ENCODE data around the gene LRRC34. TPM values are rescaled to one million over a fixed set of nuclear protein-coding genes. Genes with fewer than 3 reads are reported as not detected.

LRRC34 gene, protein sequence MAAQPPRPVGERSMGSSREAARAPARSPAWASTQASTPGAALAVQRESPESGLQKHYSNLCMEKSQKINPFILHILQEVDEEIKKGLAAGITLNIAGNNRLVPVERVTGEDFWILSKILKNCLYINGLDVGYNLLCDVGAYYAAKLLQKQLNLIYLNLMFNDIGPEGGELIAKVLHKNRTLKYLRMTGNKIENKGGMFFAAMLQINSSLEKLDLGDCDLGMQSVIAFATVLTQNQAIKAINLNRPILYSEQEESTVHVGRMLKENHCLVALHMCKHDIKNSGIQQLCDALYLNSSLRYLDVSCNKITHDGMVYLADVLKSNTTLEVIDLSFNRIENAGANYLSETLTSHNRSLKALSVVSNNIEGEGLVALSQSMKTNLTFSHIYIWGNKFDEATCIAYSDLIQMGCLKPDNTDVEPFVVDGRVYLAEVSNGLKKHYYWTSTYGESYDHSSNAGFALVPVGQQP
- 2.4 and 3.1 TPM in 2 replicates for total RNA-seq

GRCh38 chr3:169812332-169813235, at the start of gene LRRC34, which contains the start of gene LRRIQ4:
LRRC34 (minus strand) TSS chr3:169812904; CDS start chr3:169812548, 356 bp downstream.
LRRIQ4 (plus strand) TSS chr3:169812870; CDS start chr3:169821922, 9,052 bp downstream.

DNA sequence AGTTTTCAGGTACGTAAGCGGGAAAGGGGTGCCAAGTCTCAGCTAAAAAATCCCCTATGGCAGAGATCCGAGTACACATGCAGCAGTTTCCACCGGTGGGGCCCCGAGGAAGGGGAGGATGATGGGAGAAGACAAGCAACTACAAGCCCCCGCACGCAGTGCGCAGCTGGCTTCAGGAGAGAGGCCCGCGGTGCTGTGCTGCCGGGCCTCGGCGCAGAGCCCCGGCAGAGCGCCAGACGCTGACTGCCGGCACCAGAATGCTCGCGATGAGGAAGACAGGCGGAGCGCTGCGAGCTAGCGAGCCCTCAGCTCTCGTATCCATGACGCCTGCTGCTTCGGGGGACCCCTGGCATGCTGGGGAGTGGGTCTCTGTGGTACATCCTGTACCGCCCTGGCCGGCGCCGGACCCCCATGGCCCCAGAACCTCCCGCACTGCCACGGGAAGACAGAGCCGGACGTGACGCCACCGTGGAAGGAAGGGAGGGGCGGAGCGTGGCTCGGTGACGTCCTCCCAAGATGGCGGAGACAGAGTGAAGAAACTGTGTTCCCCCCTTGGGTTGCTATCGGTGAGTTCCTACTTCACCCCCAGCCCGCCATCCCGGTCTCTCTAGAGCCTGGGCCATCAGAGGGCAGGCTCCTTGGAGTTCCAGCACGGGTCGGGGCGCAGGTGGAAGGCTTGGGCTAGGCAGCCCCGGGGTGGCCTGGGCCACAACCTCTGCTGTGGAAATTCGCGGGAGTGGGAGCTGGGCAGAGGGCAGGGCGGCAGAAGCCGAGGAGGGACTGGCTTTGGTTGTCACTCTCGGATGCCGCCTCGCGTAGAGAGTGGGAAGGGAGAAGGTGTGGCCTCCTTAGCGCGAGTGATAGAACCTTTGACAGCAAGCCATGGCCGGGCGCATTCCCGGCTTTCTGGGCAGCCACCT, 39.5 kb downstream of the LRRC34 start, which contains the start of gene MYNN:
TSS of gene MYNN (plus strand) at position 500 of the 920 bp plus-strand sequence. CDS start 900 bp downstream, outside the sequence.

GRCh38 chr3:169769287-169770181, 43.2 kb downstream of the LRRC34 start, which contains the start of gene ACTRT3:
ACTRT3 (minus strand) TSS chr3:169769561; CDS start chr3:169769520, 41 bp downstream.

GRCh38 chr3:169764882-169765612, 47.7 kb downstream of the LRRC34 start, which contains the start of gene TERC:
TERC (minus strand) TSS chr3:169765060.

Other genes starting within 250 kb of the LRRC34 start
- not detected in 2 replicates for gene MECOM, start 149.2 kb downstream of the LRRC34 start, total RNA-seq
- 334 and 374 TPM in 2 replicates for gene TERC, start 47.8 kb downstream of the LRRC34 start, total RNA-seq
- 6.2 and 7.1 TPM in 2 replicates for gene ACTRT3, start 43.3 kb downstream of the LRRC34 start, total RNA-seq
- 19.6 and 23.9 TPM in 2 replicates for gene MYNN, start 39.5 kb downstream of the LRRC34 start, total RNA-seq
- under 0.01 TPM in 1 of 2 replicates, not detected in the other for gene LRRIQ4, start within 50 bp of the LRRC34 start, total RNA-seq
- not detected in 2 replicates for gene LRRC31, start 57.0 kb upstream of the LRRC34 start, total RNA-seq
- not detected in 2 replicates for gene SAMD7, start 98.7 kb upstream of the LRRC34 start, total RNA-seq
- gene SEC62, start 153.9 kb upstream of the LRRC34 start, total RNA-seq, result 18.8 and 22.3 TPM in 2 replicates
- 0.11 TPM in 1 of 2 replicates, not detected in the other for gene GPR160, start 225.1 kb upstream of the LRRC34 start, total RNA-seq

Measured in placental epithelial cell (primary cell).